NCI-H345 treated with DMSO at 0.1 percent for 48 hours (cell line): ENCODE results near the gene LMO3.
A peak's percentile ranks its signal among the peaks of the same experiment; 100 is the strongest.
"Not testable (repeated sequence)": the region's sequence is repeated elsewhere in the genome, so short reads cannot be mapped to it uniquely, and the experiment has no call there.

Source experiments
- DNase-seq: peaks from one replicate; lab custom pipeline; 2025; ENCODE audit not compliant: unreplicated experiment; lab: John Stamatoyannopoulos, UW

Gene LMO3

DNA sequence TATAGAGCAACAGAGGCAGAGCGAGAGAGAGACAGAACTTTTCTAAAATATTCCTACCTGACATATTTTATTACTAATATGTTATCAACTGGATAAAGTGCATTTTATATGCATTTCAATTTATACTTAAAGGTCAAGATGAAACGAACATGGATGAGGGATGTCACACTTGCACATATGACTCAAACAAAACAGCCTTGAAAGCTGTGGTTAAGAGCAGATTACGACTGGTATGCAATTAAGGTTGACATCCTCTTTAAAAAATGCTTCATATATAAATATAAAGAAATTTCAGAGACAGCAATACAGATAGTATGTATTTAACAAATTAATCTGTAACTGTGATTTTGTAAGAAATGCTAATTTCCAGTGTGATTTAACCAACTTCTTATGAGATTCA lies 52.5 kb downstream of the LMO3 start:
- DNase-seq: no peak

DNA sequence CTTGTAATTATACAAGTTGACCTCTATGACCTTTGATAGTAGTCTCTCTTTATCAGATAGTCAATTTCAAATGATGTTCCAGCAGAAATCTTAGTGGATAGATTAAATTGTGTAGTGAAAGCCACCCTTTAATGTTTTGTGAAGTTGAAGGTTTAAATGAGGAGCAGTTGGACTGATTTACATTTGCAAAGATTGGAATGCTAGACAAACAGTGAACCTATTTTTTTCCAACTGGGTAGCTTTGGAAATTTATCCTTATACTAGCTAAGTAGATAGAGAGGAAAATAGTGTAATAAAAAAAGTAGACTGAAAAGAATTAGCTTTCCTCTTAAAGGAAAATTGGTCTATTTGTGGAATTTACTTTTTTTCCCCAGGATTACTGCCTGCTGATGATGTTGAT lies 53.7 kb downstream of the LMO3 start:
- no peak for DNase-seq

DNA sequence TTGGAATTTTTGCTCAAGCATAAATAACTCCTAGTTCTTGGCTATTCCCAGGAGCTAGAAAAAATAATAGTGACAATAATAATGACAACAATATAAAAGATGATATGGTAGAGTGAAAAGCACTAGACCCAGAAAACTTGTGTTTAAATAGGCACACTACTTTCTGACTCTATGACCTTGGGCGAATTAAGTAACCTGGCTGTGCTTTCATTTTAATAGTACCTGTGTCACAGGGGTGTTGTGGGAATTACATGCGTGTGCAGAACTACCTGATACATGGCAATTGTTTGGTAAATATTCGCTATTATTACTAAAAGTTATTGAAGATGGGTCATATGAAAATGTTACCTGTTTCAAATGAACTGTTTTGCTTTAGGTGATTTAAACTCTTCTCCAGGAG lies 60.1 kb downstream of the LMO3 start:
- DNase-seq: no peak

DNA sequence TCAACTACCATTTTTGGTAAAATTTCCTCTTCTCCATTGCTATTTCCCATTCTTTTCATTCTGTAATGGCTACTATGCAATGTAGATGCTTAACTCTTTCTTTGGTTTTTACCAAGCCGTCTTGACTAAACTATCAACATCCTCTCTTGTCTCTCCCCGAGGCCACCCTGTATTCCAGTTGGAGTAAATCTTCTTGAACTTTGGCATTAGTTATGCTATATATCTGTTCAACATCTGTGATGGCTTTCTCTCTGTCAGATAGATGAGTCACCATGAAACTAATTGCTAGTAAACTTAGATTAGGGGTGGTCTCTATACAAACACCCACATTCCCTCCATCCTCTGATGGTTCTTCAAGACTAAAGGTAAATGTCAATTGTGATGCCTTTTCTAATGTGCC lies 63.4 kb downstream of the LMO3 start:
- DNase-seq: no peak

DNA sequence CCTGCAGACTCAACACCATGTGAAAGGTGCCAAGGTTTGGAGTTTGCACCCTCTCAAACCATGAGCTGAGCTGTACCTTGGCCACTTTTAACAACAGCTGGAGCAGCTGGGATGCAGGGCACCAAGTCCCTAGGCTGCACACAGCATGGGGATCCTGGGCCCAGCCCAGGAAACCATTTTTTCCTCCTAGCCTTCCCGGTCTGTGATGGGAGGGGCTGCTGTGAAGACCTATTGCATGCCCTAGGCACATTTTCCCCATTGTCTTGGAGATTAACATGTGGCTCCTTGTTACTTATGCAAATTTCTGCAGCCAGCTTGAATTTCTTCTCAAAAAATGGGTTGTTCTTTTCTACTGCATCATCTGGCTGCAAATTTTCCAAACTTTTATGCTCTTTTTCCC lies 68.3 kb downstream of the LMO3 start:
- not testable (repeated sequence) for DNase-seq

DNA sequence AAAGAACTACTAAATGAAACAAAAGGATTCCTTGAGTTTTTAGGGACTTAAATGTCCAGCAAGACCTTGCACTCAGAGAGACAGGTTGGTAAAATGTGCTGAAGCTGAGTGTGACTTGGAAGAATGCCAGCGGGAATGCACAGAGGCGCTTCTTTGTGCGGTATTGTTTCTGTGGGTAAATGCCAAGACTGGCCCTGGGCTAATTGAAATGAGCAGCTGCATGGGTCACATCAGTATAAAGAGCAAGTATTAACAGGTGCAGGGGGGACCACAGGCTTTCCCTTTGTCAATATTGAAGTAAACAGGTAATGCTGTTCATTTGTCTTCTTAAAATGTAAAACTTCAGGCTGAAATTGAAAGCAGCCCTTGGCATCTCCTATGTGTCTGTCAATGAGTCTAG lies 74.3 kb downstream of the LMO3 start:
- peak; percentile 96 for DNase-seq

DNA sequence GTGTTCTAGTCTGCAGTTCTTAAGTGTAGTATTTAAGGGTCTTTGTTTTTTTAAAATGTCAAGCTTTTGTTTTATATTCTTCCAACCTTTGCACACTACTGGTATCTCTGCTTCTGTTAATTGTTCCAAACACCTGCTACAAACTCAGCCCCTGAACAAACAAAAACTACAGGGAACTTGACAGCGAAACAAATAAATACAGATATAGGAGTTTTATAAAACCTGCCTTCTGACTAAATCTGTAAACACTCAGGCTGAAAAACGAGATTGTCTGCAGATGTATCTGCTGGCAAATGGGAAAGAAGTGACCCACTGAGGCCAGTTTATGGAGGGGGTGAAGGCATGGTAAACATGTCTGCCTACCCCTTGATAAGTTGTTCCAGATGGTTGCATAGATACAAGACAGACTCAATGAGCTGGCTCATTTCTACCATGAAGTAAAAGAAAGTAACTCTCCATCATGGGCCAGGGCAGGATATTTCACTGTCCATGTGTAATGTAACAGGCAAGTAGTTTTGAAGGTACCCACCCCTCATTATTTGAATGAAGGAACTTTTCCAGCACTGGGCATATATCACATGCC lies 75.6 kb downstream of the LMO3 start:
- peak; percentile 97 for DNase-seq

DNA sequence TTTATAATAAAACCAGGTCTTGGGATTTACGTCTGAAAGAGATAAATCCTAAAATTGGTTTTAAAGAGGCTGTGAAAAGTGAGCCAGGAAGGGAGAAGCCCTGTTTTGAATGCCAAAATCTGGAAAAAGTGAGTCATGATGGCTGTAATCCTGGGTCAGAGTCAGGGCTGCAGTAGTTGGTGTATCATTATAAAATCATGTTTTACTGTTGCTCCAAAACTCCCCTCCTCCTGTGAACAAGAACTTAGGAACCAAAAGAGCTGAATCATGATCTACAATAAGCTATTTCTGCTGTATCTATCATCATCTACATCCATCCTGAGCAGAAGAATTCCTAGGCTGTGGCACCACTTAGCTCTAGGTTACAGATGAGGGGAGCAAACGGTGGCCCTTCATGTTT lies 79.3 kb downstream of the LMO3 start:
- DNase-seq: no peak

DNA sequence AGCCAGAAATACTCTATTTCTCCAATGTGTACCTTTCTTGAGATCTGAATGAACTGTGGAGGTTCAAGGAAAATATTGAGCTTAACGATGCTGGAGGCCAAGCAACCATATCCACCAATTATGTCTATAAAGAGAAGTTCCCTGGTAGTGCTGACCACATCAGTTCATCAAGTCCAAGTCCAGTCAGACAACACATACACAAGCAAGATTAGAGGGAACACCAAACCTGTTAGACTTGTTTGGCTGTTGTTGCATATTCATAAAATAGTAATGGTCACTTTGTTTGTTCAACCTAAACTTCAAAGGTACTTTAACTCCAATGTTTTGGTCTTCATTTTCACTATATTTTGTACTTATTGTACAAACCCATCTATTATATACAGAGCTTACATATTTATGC lies 81.6 kb downstream of the LMO3 start:
- no peak for DNase-seq

DNA sequence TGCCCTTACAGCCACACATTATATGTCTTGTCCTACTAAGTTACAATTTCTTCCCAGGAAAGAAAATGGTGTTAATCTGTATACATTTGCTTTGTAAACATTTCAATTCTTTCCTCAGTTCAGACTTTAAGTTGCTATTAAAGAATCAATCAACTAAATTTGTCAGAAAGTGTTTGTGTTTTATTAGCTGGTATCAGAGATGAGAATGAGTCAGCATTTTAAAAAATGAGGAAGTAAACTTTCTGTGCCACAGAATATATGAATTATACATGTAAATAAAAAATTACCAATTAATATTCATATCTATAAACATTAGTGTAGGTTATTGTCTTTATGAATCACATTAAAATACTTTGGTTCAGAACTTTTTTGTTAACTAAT lies 82.0 kb downstream of the LMO3 start:
- DNase-seq: no peak

DNA sequence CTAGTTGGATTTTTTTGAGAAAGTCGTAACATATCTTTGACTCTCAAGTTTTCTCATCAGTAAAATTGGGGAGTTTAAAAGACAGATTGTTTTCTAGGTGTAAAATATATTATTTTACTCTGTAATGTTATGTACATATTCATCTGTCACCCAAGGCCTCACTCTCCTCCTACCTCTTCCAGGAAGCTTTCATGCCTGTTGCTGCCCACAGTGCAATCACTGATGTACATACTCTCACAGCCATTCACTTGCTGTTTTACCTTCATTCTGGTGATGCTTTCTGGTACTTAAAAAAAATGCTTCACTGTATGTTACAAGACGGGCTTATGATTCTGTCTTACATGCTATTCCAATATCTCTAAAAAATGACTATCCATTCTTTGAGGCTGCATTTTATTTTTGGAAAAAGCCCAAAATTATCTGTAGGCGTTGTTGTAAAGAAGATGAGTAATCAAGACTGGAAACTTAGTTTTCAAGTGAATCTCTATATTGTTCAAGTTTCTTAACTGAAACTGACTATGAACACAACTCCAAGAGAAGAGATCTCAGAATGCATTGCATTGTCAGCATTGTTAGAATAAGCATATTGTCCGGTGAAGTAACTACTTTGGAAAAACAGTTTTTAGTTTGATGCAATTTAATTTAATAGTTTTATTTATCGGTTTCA lies 82.5 kb downstream of the LMO3 start:
- DNase-seq: no peak

DNA sequence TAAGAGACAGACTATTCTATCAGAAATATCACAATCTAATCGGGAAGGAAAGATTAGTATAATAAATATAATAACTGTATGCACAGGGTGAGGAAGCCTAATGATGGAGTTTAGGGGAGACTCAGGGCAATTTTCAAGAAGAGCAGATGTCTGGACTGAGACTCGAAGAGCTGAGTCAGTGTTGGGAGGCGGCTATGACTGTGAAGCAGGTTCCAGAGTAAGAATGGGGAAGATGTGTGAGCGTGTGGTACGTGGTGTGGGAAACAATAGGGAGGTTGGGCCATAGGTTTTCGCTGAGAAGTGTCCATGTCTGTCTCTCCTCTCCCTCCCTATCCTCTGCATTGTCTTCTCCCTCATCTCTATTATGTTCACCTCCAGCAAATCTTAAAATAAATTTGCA lies 85.6 kb downstream of the LMO3 start:
- DNase-seq: no peak

DNA sequence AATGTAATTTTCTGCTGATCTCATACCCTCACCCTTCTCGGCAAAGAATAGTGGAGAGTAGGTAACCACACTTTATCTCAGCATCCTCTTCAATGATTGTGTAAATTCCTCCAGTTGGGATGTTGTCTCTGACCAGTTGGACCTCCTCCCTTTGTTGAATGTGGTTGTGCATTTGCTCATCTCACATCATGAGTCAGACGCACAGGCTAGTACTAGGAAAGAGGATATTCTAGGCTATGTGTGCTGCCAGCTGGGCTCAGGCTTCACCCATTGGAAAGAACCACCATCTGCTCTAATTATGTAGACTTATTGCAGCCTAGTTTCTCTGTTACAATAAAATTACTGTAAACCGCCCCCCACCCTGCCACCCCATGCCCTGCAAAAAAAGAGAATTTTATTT lies 90.3 kb downstream of the LMO3 start:
- DNase-seq: no peak

DNA sequence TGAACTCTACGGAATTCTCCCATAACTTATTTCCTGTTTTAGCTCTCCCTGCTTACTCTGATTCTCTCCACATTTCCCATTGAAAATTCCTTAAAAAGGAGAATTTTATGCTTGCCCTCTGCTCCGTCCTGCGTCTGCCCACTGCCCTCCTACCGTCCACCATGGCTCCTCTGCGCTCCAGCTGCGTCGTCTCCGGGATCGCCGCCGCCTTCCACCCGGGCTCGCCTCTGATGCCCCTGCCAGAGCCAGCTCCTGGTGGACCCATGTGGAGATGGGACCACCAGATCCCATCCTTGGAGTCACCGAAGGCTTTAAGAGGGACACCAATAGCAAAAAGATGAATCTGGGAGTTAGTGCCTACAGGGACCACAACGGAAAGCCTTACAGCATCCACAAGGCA lies 92.7 kb downstream of the LMO3 start:
- no peak for DNase-seq

DNA sequence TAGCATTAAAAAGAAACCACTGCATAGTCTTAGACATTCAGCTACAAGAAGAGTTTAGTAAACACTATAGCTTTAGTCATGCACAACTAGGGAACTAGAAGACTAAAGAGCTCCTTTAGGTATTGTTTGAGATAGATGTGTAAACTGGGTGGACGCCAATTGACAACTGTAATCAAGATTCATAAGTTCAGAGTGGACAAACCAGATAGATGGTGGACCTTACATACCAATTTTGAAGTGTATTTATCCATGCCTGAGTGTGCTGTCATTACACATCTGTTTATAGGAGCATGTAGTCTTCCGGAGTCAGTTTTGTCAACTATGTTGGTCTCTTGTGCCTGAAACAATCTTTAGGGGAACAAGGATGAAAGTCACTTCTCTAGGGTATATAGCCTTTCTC lies 96.6 kb downstream of the LMO3 start:
- DNase-seq: no peak

DNA sequence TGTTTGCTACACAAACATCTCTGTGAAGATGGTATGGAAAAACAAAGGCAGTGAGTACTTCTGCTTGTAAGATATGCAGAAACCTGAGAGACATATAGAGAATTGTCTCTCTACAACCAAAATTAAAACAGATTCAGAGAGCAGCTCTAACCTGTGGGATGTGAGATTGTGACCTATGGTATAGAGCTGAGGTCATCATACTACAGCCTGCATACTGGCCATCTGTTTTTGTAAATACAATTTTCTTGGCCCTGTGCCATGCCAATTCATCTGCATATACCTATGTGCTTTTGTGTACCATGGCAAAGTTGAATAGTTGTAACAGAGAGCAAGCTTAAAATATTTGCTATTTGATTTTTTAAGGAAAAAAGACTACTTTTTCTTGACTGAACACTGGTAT lies 99.6 kb downstream of the LMO3 start:
- no peak for DNase-seq

DNA sequence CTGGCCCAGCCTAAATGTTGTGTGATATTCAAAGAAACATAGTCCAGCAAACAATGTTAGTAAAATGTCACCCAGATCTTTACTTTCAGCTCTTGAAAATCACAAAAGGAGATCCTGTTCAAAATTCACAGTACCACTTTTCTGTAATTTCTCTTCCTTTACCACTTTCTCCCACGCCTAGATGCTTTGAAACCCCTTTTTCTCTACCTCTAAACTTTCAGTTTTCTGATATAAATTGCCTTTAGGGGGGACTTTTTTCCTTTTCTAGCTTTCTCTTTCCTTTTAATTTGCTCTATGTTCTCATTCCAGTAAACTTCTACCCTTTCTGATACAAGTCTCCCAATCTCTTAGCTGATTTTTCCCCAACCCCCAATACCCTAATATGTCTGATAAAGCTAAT lies 101.8 kb downstream of the LMO3 start:
- no peak for DNase-seq

DNA sequence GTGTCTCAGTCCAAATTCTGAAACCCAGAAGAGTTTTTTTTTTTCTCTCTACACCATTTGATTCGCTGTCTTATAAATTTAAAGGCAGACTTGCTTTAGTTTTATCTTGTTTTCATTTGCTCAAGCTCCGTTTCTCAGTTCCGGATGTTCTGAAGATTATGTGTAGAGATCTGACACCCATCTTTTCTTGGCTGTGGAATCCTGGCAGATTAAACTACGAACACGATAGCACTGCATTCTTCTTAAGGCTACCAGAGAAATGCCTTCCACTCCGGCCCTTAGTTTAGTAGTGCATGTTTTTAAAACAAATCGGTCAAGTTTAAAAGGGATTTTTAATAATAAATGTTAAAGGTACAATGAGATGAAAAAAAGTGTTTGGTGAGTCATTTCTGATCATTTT lies 106.4 kb downstream of the LMO3 start:
- no peak for DNase-seq
